GM23338 (cell line): ENCODE results near the gene CCDC191. TPM values are rescaled to one million over a fixed set of nuclear protein-coding genes. Genes with fewer than 3 reads are reported as not detected.

Source experiments
- ATAC-seq: fragments of 200-7000 bp; cut with Tn5 transposase; 3 replicates; pipeline ENCODE4 v1.9.1; 2020
- DNase-seq: peaks from one replicate; pipeline ENCODE4 v3.0.0-alpha.2; 2015; ENCODE audit warnings: low spot score
- H2AFZ ChIP-seq: fragments of 200-600 bp; sonication (generic); 2 replicates; pipeline ENCODE4 v1.8.0; 2016; ENCODE audit warnings: antibody characterized with exemption, mild to moderate bottlenecking, moderate library complexity
- H3F3A ChIP-seq: fragments of 200-600 bp; sonication (generic); replicated peaks from 2 replicates; pipeline ENCODE4 v1.8.0; 2017; ENCODE audit warnings: antibody characterized with exemption, mixed run types, low read depth
- H3K27ac ChIP-seq: fragments of 200-600 bp; sonication (generic); 2 replicates; pipeline ENCODE4 v1.6.1; 2016; ENCODE audit warnings: low read depth
- H3K27me3 ChIP-seq: fragments of 200-600 bp; sonication (generic); 2 replicates; pipeline ENCODE4 v1.8.0; 2016; ENCODE audit warnings: mild to moderate bottlenecking, mixed run types, moderate library complexity; ENCODE audit not compliant: insufficient read depth
- H3K36me3 ChIP-seq: fragments of 200-600 bp; sonication (generic); 2 replicates; pipeline ENCODE4 v1.8.0; 2016; ENCODE audit warnings: mild to moderate bottlenecking; ENCODE audit not compliant: insufficient read depth
- H3K4me1 ChIP-seq: fragments of 200-600 bp; sonication (generic); 2 replicates; pipeline ENCODE4 v1.8.0; 2016; ENCODE audit warnings: mild to moderate bottlenecking, moderate library complexity; ENCODE audit not compliant: insufficient read depth
- H3K4me2 ChIP-seq: fragments of 200-600 bp; sonication (generic); 2 replicates; pipeline ENCODE4 v1.7.1; 2017; ENCODE audit warnings: mixed run types
- H3K4me3 ChIP-seq: fragments of 200-600 bp; sonication (generic); 2 replicates; pipeline ENCODE4 v1.6.1; 2016; ENCODE audit warnings: mixed run types
- H3K79me2 ChIP-seq: fragments of 200-600 bp; sonication (generic); replicated peaks from 2 replicates; pipeline ENCODE4 v1.8.0; 2017; ENCODE audit warnings: mild to moderate bottlenecking; ENCODE audit not compliant: insufficient read depth
- H3K9me2 ChIP-seq: fragments of 200-600 bp; sonication (generic); 2 replicates; pipeline ENCODE4 v1.8.0; 2017; ENCODE audit not compliant: insufficient read depth
- H4K20me1 ChIP-seq: fragments of 200-600 bp; sonication (generic); replicated peaks from 2 replicates; pipeline ENCODE4 v1.8.0; 2017; ENCODE audit warnings: mild to moderate bottlenecking; ENCODE audit not compliant: insufficient read depth
- H3K27ac Mint-ChIP-seq: 2 replicates; pipeline ENCODE4 v1.8.0; 2020; ENCODE audit warnings: inconsistent platforms, mild to moderate bottlenecking, moderate library complexity, mixed read lengths
- H3K27me3 Mint-ChIP-seq: 3 replicates; pipeline ENCODE4 v1.8.0; 2022; ENCODE audit warnings: low read depth, mild to moderate bottlenecking, moderate library complexity, mixed read lengths, inconsistent platforms; ENCODE audit not compliant: insufficient read depth, poor library complexity
- H3K36me3 Mint-ChIP-seq: 3 replicates; pipeline ENCODE4 v1.8.0; 2021; ENCODE audit warnings: low read depth, mild to moderate bottlenecking, inconsistent platforms, moderate library complexity, mixed read lengths
- H3K4me1 Mint-ChIP-seq: 3 replicates; pipeline ENCODE4 v1.8.0; 2020; ENCODE audit warnings: mild to moderate bottlenecking, inconsistent platforms, mixed read lengths
- H3K4me3 Mint-ChIP-seq: 3 replicates; pipeline ENCODE4 v1.8.0; 2021; ENCODE audit warnings: moderate library complexity, mild to moderate bottlenecking, inconsistent platforms, mixed read lengths
- H3K9me3 Mint-ChIP-seq: 3 replicates; pipeline ENCODE4 v1.8.0; 2020; ENCODE audit warnings: moderate library complexity, mild to moderate bottlenecking, inconsistent platforms, mixed read lengths
- CREB1 ChIP-seq: fragments of 250-450 bp; sonication (Bioruptor Pico); IDR thresholded peaks from 2 replicates; pipeline ENCODE4 v1.5.0; 2020; ENCODE audit warnings: low read depth, mild to moderate bottlenecking, moderate library complexity
- ETS1 ChIP-seq: IDR thresholded peaks from 2 replicates; pipeline ENCODE4 v1.6.1; 2016; ENCODE audit warnings: antibody characterized with exemption
- EZH2 ChIP-seq: fragments of 200-600 bp; sonication (generic); IDR thresholded peaks from one replicate; pipeline ENCODE4 v1.8.0; 2017; ENCODE audit warnings: antibody characterized with exemption, mild to moderate bottlenecking, low read depth; ENCODE audit not compliant: unreplicated experiment
- EZH2phosphoT487 ChIP-seq: fragments of 200-600 bp; sonication (generic); IDR thresholded peaks from one replicate; pipeline ENCODE4 v1.8.1; 2018; ENCODE audit warnings: antibody characterized with exemption; ENCODE audit not compliant: unreplicated experiment
- JUNB ChIP-seq: IDR thresholded peaks from one replicate; pipeline ENCODE4 v1.6.1; 2016; ENCODE audit warnings: antibody characterized with exemption; ENCODE audit not compliant: unreplicated experiment
- NANOG ChIP-seq: IDR thresholded peaks from 2 replicates; pipeline ENCODE4 v1.6.1; 2016; ENCODE audit warnings: antibody characterized with exemption, borderline replicate concordance
- POLR2AphosphoS5 ChIP-seq: IDR thresholded peaks from 2 replicates; pipeline ENCODE4 v1.6.1; 2016; ENCODE audit warnings: antibody characterized with exemption, low read depth
- REST ChIP-seq: IDR thresholded peaks from one replicate; pipeline ENCODE4 v1.6.1; 2018; ENCODE audit warnings: antibody characterized with exemption; ENCODE audit not compliant: unreplicated experiment
- STAT1 ChIP-seq: IDR thresholded peaks from one replicate; pipeline ENCODE4 v1.6.1; 2016; ENCODE audit warnings: antibody characterized with exemption; ENCODE audit not compliant: unreplicated experiment
- ZNF114 ChIP-seq: fragments of 250-450 bp; sonication (Bioruptor Pico); IDR thresholded peaks from 2 replicates; pipeline ENCODE4 v1.5.0; 2020; ENCODE audit warnings: mild to moderate bottlenecking, moderate library complexity
- ZNF331 ChIP-seq: fragments of 250-450 bp; sonication (Bioruptor Pico); IDR thresholded peaks from 2 replicates; pipeline ENCODE4 v1.5.0; 2020; ENCODE audit warnings: low read depth, mild to moderate bottlenecking, moderate library complexity
- ZNF462 ChIP-seq: fragments of 250-450 bp; sonication (Bioruptor Pico); IDR thresholded peaks from 2 replicates; pipeline ENCODE4 v1.5.0; 2020; ENCODE audit warnings: mild to moderate bottlenecking, moderate library complexity
- polyA plus RNA-seq: library from polyadenylated mRNA; unstranded; fragments of >200 nt; fragmentation: Nextera tagmentation; extraction: Ambion mirVana; gene quantifications from 2 replicates; pipeline ENCODE4 v1.2.1, GENCODE V29; 2016
- total RNA-seq: library from RNA; depleted of rRNA; stranded (reverse); fragments of >200 nt; shearing (Covaris generic); gene quantifications from 2 replicates; pipeline ENCODE4 v1.2.3, GENCODE V29; 2014

Gene CCDC191
- total and polyA plus RNA-seq, 2 experiments from 2014 or later = 2.0 to 2.9 TPM

GRCh38 chr3:114026331-114026730, 30.0 kb downstream of the CCDC191 start (continued):
- no peak for TF ChIP-seq ZNF462 (CRISPR knock-in tag)
- TF ChIP-seq ZNF114 (CRISPR knock-in tag) = no peak
- TF ChIP-seq EZH2phosphoT487 = no peak

- peaks cover 13% of the 10 kb centered on the region; the same call in 2 of the 3 replicates for H3K4me1 Mint-ChIP-seq
- H3K9me2 ChIP-seq = no peaks in the 10 kb centered on the region
- DNase-seq = no peak
- no peak for TF ChIP-seq STAT1
- TF ChIP-seq JUNB = no peak
- TF ChIP-seq REST = no peak
- no peak for TF ChIP-seq NANOG
- no peak for TF ChIP-seq POLR2AphosphoS5
- TF ChIP-seq CREB1 (CRISPR knock-in tag) = no peak
- TF ChIP-seq EZH2 = no peak
- TF ChIP-seq ZNF331 (CRISPR knock-in tag) = no peak
- no peak for TF ChIP-seq ETS1
Measured at GRCh38 chr3:114025451-114025850, 30.9 kb downstream of the CCDC191 start.

More at GRCh38 chr3:114025451-114025850, 30.9 kb downstream of the CCDC191 start:
- Histone ChIP-seq H4K20me1 (no peaks in the 10 kb centered on the region; the same call in 1 of the 2 replicates), H3K36me3 (no peaks in the 10 kb centered on the region), H3K79me2 (no peaks in the 10 kb centered on the region), H3K27ac (no peak overlapping the region), H3K4me1 (no peaks in the 10 kb centered on the region; the same call in 1 of the 2 replicates), H2AFZ (no peak overlapping the region), H3K27me3 (no peaks in the 10 kb centered on the region), H3K4me2 (no peak overlapping the region), H3F3A (no peaks in the 10 kb centered on the region), H3K4me3 (no peak overlapping the region)
- H3K36me3 Mint-ChIP-seq = no peaks in the 10 kb centered on the region
- H3K9me3 Mint-ChIP-seq = no peaks in the 10 kb centered on the region
- H3K27ac Mint-ChIP-seq = no peak overlapping the region
- ATAC-seq = no peak
- no peak overlapping the region for H3K4me3 Mint-ChIP-seq
- no peaks in the 10 kb centered on the region for H3K27me3 Mint-ChIP-seq
